Measurements from ENCODE around the gene SLC5A5. TPM values are rescaled to one million over a fixed set of nuclear protein-coding genes. Genes with fewer than 3 reads are reported as not detected.

The SLC5A5 gene
- total and polyA plus RNA-seq, 10 of the 15 experiments (the other 5 are each of a cell fraction or from before 2014, with no cell fraction given) = 0.02 to 0.08 (median 0.05) TPM; not detected in 3

DNA sequence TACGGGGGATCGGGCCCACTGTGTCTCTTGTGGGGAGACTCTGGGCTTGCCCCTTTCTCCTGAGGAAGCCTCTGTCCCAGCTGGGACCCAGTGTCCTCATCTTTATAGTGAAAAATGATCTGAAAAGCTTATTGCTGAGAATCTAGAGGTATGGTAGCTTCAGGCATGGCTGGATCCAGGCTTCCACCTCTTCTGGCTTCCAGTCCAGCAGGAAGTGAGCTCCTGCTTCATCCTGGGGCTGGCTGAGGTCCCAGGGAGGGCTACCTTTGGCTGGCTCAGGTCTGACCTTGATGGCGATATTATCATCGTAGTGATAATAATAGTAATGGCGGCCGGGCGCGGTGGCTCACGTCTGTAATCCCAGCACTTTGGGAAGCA lies 3.0 kb downstream of the SLC5A5 start:
- H3K4me2 ChIP-seq (ENCODE audit: control insufficient read depth, insufficient read depth) = no peak overlapping the region
- H3K36me3 ChIP-seq (ENCODE audit: control insufficient read depth in 2 of 2, insufficient read depth in 2 of 2, low read length in 1 of 2) = no peaks in the 10 kb centered on the region
- ChIA-PET SMC1A (ENCODE audit: uncharacterized antibody, unreplicated experiment) (no interaction called here), POLR2A (no interaction called here), CTCF (interaction anchor here (0.6 to 2.5 kb wide), 2 partner anchors 58 to 406 kb away, joined by 3 to 8 read pairs; partner anchors contain the start of gene CCDC124), RAD21 (ENCODE audit: unreplicated experiment) (no interaction called here)
- no peak overlapping the region for H2AFZ ChIP-seq (ENCODE audit: control insufficient read depth, low read depth, low read length)
- in situ Hi-C loops (cut with MboI) (no loop called here), intact Hi-C loops (cut with micrococcal nuclease; ENCODE audit: unreplicated experiment) (loop anchor here (5.0 kb wide), 1 partner anchor 123 kb away; no protein-coding TSS in a partner anchor)
- H4K20me1 ChIP-seq (ENCODE audit: control insufficient read depth, insufficient read depth) = no peaks in the 10 kb centered on the region
- peaks cover 3% of the 10 kb centered on the region; the same call in 1 of the 2 replicates for H3K4me1 ChIP-seq (ENCODE audit: control insufficient read depth, insufficient read depth, low read length)
- no peak overlapping the region for H3K9ac ChIP-seq (ENCODE audit: control insufficient read depth, insufficient read depth, low read length)
- H3K27me3 ChIP-seq (replicated peaks in 1 of 2; ENCODE audit: control insufficient read depth in 2 of 2, insufficient read depth in 2 of 2, low read length in 1 of 2) = peaks cover 3 to 4% of the 10 kb centered on the region in 2 experiments; a peak in 3 of 4 replicates
- no peak overlapping the region for H3K4me3 ChIP-seq
- no peaks in the 10 kb centered on the region for H3K79me2 ChIP-seq (ENCODE audit: control insufficient read depth, insufficient read depth, low read length)
- 83% methylated on average over 9 of the region's 9 CpGs for WGBS (ENCODE audit: insufficient coverage, insufficient replicate concordance, low lambda C conversion rate, missing lambda C conversion rate)
- no peak overlapping the region for H3K27ac ChIP-seq (ENCODE audit: control insufficient read depth, insufficient read depth)
- no peaks in the 10 kb centered on the region for H3K9me3 ChIP-seq (replicated peaks; ENCODE audit: control insufficient read depth, insufficient read depth, low read length)
- no TSS peak for BruUV-seq (replicated peaks)
- no peak for DNase-seq (ENCODE audit: low read depth, low spot score)
- no peak for ATAC-seq
- FAIRE-seq = no peak
- TF ChIP-seq, protein P1, sequence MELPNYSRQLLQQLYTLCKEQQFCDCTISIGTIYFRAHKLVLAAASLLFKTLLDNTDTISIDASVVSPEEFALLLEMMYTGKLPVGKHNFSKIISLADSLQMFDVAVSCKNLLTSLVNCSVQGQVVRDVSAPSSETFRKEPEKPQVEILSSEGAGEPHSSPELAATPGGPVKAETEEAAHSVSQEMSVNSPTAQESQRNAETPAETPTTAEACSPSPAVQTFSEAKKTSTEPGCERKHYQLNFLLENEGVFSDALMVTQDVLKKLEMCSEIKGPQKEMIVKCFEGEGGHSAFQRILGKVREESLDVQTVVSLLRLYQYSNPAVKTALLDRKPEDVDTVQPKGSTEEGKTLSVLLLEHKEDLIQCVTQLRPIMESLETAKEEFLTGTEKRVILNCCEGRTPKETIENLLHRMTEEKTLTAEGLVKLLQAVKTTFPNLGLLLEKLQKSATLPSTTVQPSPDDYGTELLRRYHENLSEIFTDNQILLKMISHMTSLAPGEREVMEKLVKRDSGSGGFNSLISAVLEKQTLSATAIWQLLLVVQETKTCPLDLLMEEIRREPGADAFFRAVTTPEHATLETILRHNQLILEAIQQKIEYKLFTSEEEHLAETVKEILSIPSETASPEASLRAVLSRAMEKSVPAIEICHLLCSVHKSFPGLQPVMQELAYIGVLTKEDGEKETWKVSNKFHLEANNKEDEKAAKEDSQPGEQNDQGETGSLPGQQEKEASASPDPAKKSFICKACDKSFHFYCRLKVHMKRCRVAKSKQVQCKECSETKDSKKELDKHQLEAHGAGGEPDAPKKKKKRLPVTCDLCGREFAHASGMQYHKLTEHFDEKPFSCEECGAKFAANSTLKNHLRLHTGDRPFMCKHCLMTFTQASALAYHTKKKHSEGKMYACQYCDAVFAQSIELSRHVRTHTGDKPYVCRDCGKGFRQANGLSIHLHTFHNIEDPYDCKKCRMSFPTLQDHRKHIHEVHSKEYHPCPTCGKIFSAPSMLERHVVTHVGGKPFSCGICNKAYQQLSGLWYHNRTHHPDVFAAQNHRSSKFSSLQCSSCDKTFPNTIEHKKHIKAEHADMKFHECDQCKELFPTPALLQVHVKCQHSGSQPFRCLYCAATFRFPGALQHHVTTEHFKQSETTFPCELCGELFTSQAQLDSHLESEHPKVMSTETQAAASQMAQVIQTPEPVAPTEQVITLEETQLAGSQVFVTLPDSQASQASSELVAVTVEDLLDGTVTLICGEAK (IDR thresholded peaks at IDR 0.05; ENCODE audit: borderline replicate concordance) = no peak
- no peak for TF ChIP-seq SIX5 (IDR thresholded peaks at IDR 0.05; ENCODE audit: low read depth, low read length, severe bottlenecking)
- no peak for TF ChIP-seq WRNIP1 (IDR thresholded peaks at IDR 0.05; ENCODE audit: borderline replicate concordance, low read depth, low read length)
- TF ChIP-seq TCF3 (IDR thresholded peaks at IDR 0.05; ENCODE audit: borderline replicate concordance, insufficient read depth, low read depth, low read length) = no peak
- TF ChIP-seq, protein P2, sequence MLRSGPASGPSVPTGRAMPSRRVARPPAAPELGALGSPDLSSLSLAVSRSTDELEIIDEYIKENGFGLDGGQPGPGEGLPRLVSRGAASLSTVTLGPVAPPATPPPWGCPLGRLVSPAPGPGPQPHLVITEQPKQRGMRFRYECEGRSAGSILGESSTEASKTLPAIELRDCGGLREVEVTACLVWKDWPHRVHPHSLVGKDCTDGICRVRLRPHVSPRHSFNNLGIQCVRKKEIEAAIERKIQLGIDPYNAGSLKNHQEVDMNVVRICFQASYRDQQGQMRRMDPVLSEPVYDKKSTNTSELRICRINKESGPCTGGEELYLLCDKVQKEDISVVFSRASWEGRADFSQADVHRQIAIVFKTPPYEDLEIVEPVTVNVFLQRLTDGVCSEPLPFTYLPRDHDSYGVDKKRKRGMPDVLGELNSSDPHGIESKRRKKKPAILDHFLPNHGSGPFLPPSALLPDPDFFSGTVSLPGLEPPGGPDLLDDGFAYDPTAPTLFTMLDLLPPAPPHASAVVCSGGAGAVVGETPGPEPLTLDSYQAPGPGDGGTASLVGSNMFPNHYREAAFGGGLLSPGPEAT (IDR thresholded peaks at IDR 0.05; ENCODE audit: low read depth) = no peak
- no peak for TF ChIP-seq ESRRA (IDR thresholded peaks at IDR 0.05; ENCODE audit: low read length)
- no peak for TF ChIP-seq NR2C1 (IDR thresholded peaks at IDR 0.05)
- no peak for TF ChIP-seq TCF7 (IDR thresholded peaks at IDR 0.05; ENCODE audit: borderline replicate concordance)
- no peak for TF ChIP-seq JUND (IDR thresholded peaks at IDR 0.05; ENCODE audit: low read depth, low read length)
- TF ChIP-seq, protein P3, sequence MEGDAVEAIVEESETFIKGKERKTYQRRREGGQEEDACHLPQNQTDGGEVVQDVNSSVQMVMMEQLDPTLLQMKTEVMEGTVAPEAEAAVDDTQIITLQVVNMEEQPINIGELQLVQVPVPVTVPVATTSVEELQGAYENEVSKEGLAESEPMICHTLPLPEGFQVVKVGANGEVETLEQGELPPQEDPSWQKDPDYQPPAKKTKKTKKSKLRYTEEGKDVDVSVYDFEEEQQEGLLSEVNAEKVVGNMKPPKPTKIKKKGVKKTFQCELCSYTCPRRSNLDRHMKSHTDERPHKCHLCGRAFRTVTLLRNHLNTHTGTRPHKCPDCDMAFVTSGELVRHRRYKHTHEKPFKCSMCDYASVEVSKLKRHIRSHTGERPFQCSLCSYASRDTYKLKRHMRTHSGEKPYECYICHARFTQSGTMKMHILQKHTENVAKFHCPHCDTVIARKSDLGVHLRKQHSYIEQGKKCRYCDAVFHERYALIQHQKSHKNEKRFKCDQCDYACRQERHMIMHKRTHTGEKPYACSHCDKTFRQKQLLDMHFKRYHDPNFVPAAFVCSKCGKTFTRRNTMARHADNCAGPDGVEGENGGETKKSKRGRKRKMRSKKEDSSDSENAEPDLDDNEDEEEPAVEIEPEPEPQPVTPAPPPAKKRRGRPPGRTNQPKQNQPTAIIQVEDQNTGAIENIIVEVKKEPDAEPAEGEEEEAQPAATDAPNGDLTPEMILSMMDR (IDR thresholded peaks at IDR 0.05 in 2 of 3, conservative IDR thresholded peaks at IDR 0.05 in 1 of 3; ENCODE audit: control insufficient read depth in 2 of 3, extremely low read depth in 1 of 3, insufficient read depth in 1 of 3, low read depth in 3 of 3, low read length in 3 of 3) = no peak
- TF ChIP-seq SMC3 (IDR thresholded peaks at IDR 0.05; ENCODE audit: borderline replicate concordance, low read length) = no peak
- no peak for TF ChIP-seq SIN3A (IDR thresholded peaks at IDR 0.05; ENCODE audit: low read depth, low read length)
- TF ChIP-seq, protein P4, sequence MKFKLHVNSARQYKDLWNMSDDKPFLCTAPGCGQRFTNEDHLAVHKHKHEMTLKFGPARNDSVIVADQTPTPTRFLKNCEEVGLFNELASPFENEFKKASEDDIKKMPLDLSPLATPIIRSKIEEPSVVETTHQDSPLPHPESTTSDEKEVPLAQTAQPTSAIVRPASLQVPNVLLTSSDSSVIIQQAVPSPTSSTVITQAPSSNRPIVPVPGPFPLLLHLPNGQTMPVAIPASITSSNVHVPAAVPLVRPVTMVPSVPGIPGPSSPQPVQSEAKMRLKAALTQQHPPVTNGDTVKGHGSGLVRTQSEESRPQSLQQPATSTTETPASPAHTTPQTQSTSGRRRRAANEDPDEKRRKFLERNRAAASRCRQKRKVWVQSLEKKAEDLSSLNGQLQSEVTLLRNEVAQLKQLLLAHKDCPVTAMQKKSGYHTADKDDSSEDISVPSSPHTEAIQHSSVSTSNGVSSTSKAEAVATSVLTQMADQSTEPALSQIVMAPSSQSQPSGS (IDR thresholded peaks at IDR 0.05; ENCODE audit: low read length) = no peak
- TF ChIP-seq MEF2A (IDR thresholded peaks at IDR 0.05; ENCODE audit: insufficient read depth, low read depth, low read length) = no peak
